GM10248 (cell line): ENCODE measurements around the gene XAGE1B.
"Not testable (repeated sequence)": the region's sequence is repeated elsewhere in the genome, so short reads cannot be mapped to it uniquely, and the experiment has no call there.

ENCODE experiments used
- CTCF ChIA-PET: fragments of 300-600 bp; sonication (Branson Sonifier 250); formaldehyde crosslinking; extraction: SDS; loops from one replicate; lab custom pipeline; 2021; ENCODE audit warnings: antibody characterized with exemption; lab: Yijun Ruan, JAX
- POLR2A ChIA-PET: fragments of 350-650 bp; sonication (Branson Sonifier 250); formaldehyde crosslinking; extraction: SDS; loops from one replicate; lab custom pipeline; 2020; ENCODE audit warnings: antibody characterized with exemption; lab: Yijun Ruan, JAX
- DNase-seq: peaks from one replicate; pipeline ENCODE4 v3.0.0; 2012; ENCODE audit errors: extremely low spot score
- CTCF ChIP-seq: IDR thresholded peaks from 2 replicates; pipeline ENCODE4 v1.5.1; 2012; ENCODE audit warnings: mild to moderate bottlenecking, low read depth; ENCODE audit errors: extremely low read depth, missing control alignments, control extremely low read depth

Gene XAGE1B

GRCh38 chrX:52542311-52542710 is 25.4 kb upstream of the XAGE1B start:
- DNase-seq: no peak
- CTCF ChIA-PET: no interaction called here
- TF ChIP-seq CTCF: no peak
- POLR2A ChIA-PET: no interaction called here

DNA sequence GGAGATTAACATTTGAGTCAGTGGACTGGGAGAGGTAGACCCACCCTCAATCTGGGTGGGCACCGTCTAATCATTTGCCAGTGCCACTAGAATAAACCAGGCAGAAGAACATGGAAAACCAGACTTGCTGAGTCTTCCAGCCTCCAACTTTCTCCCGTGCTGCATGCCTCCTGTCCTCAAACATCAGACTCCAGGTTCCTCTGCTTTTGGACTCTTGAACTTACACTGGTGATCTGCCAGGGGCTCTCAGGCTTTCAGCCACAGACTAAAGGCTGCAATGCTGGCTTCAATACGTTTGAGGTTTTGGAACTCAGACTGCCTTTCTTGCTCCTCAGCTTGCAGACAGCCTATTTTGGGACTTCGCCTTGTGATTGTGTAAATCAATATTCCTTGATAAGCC is 24.2 kb upstream of the XAGE1B start:
- POLR2A ChIA-PET, DNase-seq, CTCF ChIA-PET: not testable (repeated sequence)

GRCh38 chrX:52516110-52516986 is 515 bp downstream of the XAGE1B start:
- CTCF ChIA-PET, DNase-seq, POLR2A ChIA-PET: not testable (repeated sequence)

- DNase-seq, POLR2A ChIA-PET, CTCF ChIA-PET: not testable (repeated sequence)
These were observed 5.7 kb downstream of the XAGE1B start for GRCh38 chrX:52511126-52511525.

- ChIA-PET POLR2A (no interaction called here), CTCF (no interaction called here)
- DNase-seq: no peak
- no peak for TF ChIP-seq CTCF
These were observed 6.9 kb downstream of the XAGE1B start for GRCh38 chrX:52509916-52510315.

- CTCF ChIA-PET: no interaction called here
- POLR2A ChIA-PET: no interaction called here
- TF ChIP-seq CTCF: no peak
- no peak for DNase-seq
These were observed 9.5 kb downstream of the XAGE1B start for GRCh38 chrX:52507331-52507730.

DNA sequence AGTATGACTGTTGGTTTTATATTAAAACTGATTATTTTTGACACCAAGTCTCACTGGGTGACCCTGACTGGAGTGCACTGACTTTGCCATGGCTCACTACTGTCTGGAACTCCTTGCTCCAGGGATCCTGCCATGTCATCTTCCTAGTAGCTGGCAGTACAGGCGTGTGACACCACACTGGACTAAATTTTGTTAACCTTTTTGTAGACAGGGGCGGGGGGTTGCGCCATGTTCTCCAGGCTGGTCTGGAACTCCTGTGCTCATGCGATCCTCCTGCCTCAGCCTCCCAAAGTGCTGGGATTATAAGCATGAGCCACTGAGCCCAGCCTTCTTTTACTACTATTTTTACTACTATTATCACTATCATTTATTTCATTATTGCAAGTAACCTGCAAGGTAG is 12.3 kb downstream of the XAGE1B start:
- ChIA-PET POLR2A (no interaction called here), CTCF (no interaction called here)
- DNase-seq: no peak
- no peak for TF ChIP-seq CTCF

GRCh38 chrX:52501362-52501761 is 15.5 kb downstream of the XAGE1B start:
- POLR2A ChIA-PET, CTCF ChIA-PET, DNase-seq: not testable (repeated sequence)

DNA sequence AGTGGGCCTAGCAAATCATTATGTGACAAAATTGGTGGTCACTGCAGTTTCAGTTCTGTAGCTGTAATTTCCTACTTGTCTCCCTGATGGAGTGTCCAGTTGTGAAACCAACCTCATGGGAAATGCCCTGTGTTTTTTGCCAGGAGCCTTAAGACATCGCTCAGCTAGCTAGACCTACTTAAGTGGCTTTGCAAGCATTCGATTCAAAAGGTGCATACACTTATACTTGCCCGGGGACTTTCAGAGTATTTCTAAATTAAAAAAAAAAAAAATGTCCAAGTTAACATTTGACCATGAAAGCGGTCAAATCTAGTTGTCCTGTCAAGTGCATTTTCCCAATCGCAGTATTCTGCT is 20.5 kb downstream of the XAGE1B start:
- CTCF ChIA-PET, DNase-seq, POLR2A ChIA-PET: not testable (repeated sequence)

DNA sequence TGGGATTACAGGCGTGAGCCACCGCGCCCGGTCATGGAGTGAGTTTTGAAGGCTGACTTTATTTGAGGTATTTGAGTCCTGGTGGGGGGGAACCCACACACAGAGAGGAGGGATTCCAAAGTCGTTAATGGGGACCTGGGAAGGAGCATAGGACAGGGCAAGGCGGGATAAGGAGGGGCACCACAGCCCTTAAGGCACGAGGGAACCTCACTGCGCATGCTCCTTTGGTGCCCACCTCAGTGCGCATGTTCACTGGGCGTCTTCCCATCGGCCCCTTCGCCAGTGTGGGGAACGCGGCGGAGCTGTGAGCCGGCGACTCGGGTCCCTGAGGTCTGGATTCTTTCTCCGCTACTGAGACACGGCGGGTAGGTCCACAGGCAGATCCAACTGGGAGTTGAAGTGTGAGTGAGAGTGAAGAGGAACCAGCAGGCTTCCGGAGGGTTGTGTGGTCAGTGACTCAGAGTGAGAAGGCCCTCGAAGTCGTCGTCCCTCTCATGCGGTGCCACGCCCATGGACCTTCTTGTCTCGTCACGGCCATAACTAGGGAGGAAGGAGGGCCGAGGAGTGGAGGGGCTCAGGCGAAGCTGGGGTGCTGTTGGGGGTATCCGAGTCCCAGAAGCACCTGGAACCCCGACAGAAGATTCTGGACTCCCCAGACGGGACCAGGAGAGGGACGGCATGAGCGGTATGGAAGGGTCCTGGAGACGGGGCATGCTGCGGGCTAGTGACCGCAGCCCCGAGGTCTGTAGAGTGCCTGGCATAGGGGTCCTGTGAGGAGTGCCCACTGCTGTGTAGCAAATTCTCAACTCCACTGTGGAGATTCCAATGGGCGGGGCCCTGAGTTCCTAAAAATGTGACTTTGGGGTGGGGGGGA is 21.1 kb downstream of the XAGE1B start, which contains the start of gene XAGE1A:
XAGE1A (plus strand) TSS at position 264 of the 874 bp plus-strand sequence. CDS start 1,554 bp downstream, outside the sequence.
- POLR2A ChIA-PET, DNase-seq, CTCF ChIA-PET: not testable (repeated sequence)

- DNase-seq, POLR2A ChIA-PET, CTCF ChIA-PET: not testable (repeated sequence)
These were observed 45.6 kb downstream of the XAGE1B start for GRCh38 chrX:52471301-52471700.
